H9 (cell line): ENCODE data around the gene LRP8. TPM values are rescaled to one million over a fixed set of nuclear protein-coding genes. Genes with fewer than 3 reads are reported as not detected.

Experiments
- DNase-seq: peaks from one replicate; pipeline ENCODE4 v3.0.0-alpha.2; 2017
- H2AFZ ChIP-seq: one replicate; pipeline ENCODE4 v1.6.1; 2013; ENCODE audit warnings: mild to moderate bottlenecking, low read length, control low read depth, moderate library complexity
- H2AK5ac ChIP-seq: 2 replicates; pipeline ENCODE4 v1.6.1; 2013; ENCODE audit warnings: low read length, control low read depth, mixed read lengths; ENCODE audit not compliant: insufficient read length
- H2BK120ac ChIP-seq: one replicate; pipeline ENCODE4 v1.6.1; 2013; ENCODE audit warnings: low read depth, mild to moderate bottlenecking, low read length, control low read depth, inconsistent platforms; ENCODE audit not compliant: poor library complexity, severe bottlenecking
- H2BK12ac ChIP-seq: 2 replicates; pipeline ENCODE4 v1.6.1; 2013; ENCODE audit warnings: low read length, control low read depth, mixed read lengths, low read depth; ENCODE audit not compliant: insufficient read length
- H2BK15ac ChIP-seq: 2 replicates; pipeline ENCODE4 v1.6.1; 2013; ENCODE audit warnings: low read depth, low read length, control low read depth
- H2BK20ac ChIP-seq: one replicate; pipeline ENCODE4 v1.6.1; 2013; ENCODE audit warnings: low read depth, mild to moderate bottlenecking, low read length, control low read depth, inconsistent platforms; ENCODE audit not compliant: poor library complexity, severe bottlenecking
- H2BK5ac ChIP-seq: 2 replicates; pipeline ENCODE4 v1.6.1; 2013; ENCODE audit warnings: low read length, control low read depth, mixed read lengths; ENCODE audit not compliant: insufficient read length
- H3K14ac ChIP-seq: 2 replicates; pipeline ENCODE4 v1.6.1; 2013; ENCODE audit warnings: low read length, control low read depth; ENCODE audit not compliant: insufficient read depth
- H3K18ac ChIP-seq: 2 replicates; pipeline ENCODE4 v1.6.1; 2013; ENCODE audit warnings: low read depth, mild to moderate bottlenecking, mixed read lengths, low read length, control low read depth; ENCODE audit not compliant: insufficient read length
- H3K23ac ChIP-seq: 2 replicates; pipeline ENCODE4 v1.6.1; 2013; ENCODE audit warnings: low read length, control low read depth, mixed read lengths, low read depth; ENCODE audit not compliant: insufficient read length
- H3K23me2 ChIP-seq: 2 replicates; pipeline ENCODE4 v1.6.1; 2013; ENCODE audit warnings: low read depth, mild to moderate bottlenecking, mixed read lengths, low read length, control low read depth; ENCODE audit not compliant: insufficient read length, poor library complexity, severe bottlenecking
- H3K27ac ChIP-seq: 2 replicates; pipeline ENCODE4 v1.5.1; 2013; ENCODE audit warnings: low read length, control low read depth, mixed read lengths, low read depth; ENCODE audit not compliant: insufficient read length
- H3K27me3 ChIP-seq: 2 replicates; pipeline ENCODE4 v1.6.1; 2013; ENCODE audit warnings: low read length, control low read depth, inconsistent platforms; ENCODE audit not compliant: insufficient read depth
- H3K4ac ChIP-seq: 2 replicates; pipeline ENCODE4 v1.6.1; 2013; ENCODE audit warnings: low read depth, mild to moderate bottlenecking, control low read depth, inconsistent platforms, low read length, moderate library complexity
- H3K4me1 ChIP-seq: 2 replicates; pipeline ENCODE4 v1.6.1; 2013; ENCODE audit warnings: low read length, control low read depth, inconsistent platforms; ENCODE audit not compliant: insufficient read depth
- H3K4me2 ChIP-seq: 2 replicates; pipeline ENCODE4 v1.6.1; 2013; ENCODE audit warnings: low read length, control low read depth, mixed read lengths; ENCODE audit not compliant: insufficient read length, insufficient read depth
- H3K56ac ChIP-seq: 2 replicates; pipeline ENCODE4 v1.6.1; 2013; ENCODE audit warnings: low read depth, mild to moderate bottlenecking, mixed read lengths, low read length, control low read depth; ENCODE audit not compliant: insufficient read length
- H3K79me1 ChIP-seq: 2 replicates; pipeline ENCODE4 v1.6.1; 2013; ENCODE audit warnings: low read depth, mild to moderate bottlenecking, moderate library complexity, low read length, control low read depth, inconsistent platforms; ENCODE audit not compliant: insufficient read depth, poor library complexity, severe bottlenecking
- H3K79me2 ChIP-seq: 2 replicates; pipeline ENCODE4 v1.6.1; 2013; ENCODE audit warnings: low read length, control low read depth, inconsistent platforms; ENCODE audit not compliant: insufficient read depth
- H3K9ac ChIP-seq: 2 replicates; pipeline ENCODE4 v1.6.1; 2013; ENCODE audit warnings: low read length, control low read depth, mixed read lengths; ENCODE audit not compliant: insufficient read length; ENCODE audit errors: extremely low read depth
- H3K9me3 ChIP-seq: one replicate; pipeline ENCODE4 v1.6.1; 2013; ENCODE audit warnings: low read depth, low read length, inconsistent platforms; ENCODE audit not compliant: control insufficient read depth
- H3T11ph ChIP-seq: one replicate; pipeline ENCODE4 v1.6.1; 2013; ENCODE audit warnings: mild to moderate bottlenecking, low read length, control low read depth, inconsistent platforms
- H4K20me1 ChIP-seq: one replicate; pipeline ENCODE4 v1.6.1; 2013; ENCODE audit not compliant: control insufficient read depth, insufficient read length, insufficient read depth
- H4K5ac ChIP-seq: 2 replicates; pipeline ENCODE4 v1.6.1; 2013; ENCODE audit warnings: low read depth, mild to moderate bottlenecking, mixed read lengths, low read length, control low read depth; ENCODE audit not compliant: insufficient read length
- H4K8ac ChIP-seq: replicated peaks from 2 replicates; pipeline ENCODE4 v1.6.1; 2013; ENCODE audit warnings: low read length, control low read depth, mixed read lengths, low read depth; ENCODE audit not compliant: insufficient read length
- H4K91ac ChIP-seq: 2 replicates; pipeline ENCODE4 v1.6.1; 2013; ENCODE audit warnings: low read depth, mild to moderate bottlenecking, moderate library complexity, mixed read lengths, low read length, control low read depth; ENCODE audit not compliant: insufficient read length
- H3K27ac Mint-ChIP-seq, 3 experiments: 2 replicates in 2 of 3; 3 replicates in 1 of 3; pipeline ENCODE4 v1.8.0; 2020 to 2021; ENCODE audit warnings: mixed read lengths in 3 of 3, mild to moderate bottlenecking in 1 of 3, moderate library complexity in 1 of 3
- H3K27me3 Mint-ChIP-seq: 2 replicates; pipeline ENCODE4 v1.8.0; 2021; ENCODE audit warnings: low read depth, mild to moderate bottlenecking, moderate library complexity, mixed read lengths
- H3K36me3 Mint-ChIP-seq, 3 experiments: 2 replicates in 2 of 3; 3 replicates in 1 of 3; pipeline ENCODE4 v1.8.0; 2020 to 2021; ENCODE audit warnings: low read depth in 3 of 3, mixed read lengths in 3 of 3; ENCODE audit not compliant: insufficient read depth in 1 of 3
- H3K4me1 Mint-ChIP-seq, 2 experiments: 2 replicates each; pipeline ENCODE4 v1.8.0; 2020; ENCODE audit warnings: mixed read lengths in 2 of 2
- H3K4me3 Mint-ChIP-seq, 2 experiments: 2 replicates in 1 of 2; 3 replicates in 1 of 2; pipeline ENCODE4 v1.8.0; 2020 to 2021; ENCODE audit warnings: mild to moderate bottlenecking in 2 of 2, mixed read lengths in 2 of 2, moderate library complexity in 1 of 2
- H3K9me3 Mint-ChIP-seq, 2 experiments: 2 replicates in 1 of 2; 3 replicates in 1 of 2; pipeline ENCODE4 v1.8.0; 2020; ENCODE audit warnings: mild to moderate bottlenecking in 2 of 2, mixed read lengths in 2 of 2, moderate library complexity in 1 of 2
- WGBS: extraction: QIAGEN DNeasy Blood & Tissue Kit; methylation state at CpG from one replicate; pipeline ENCODE4 v1.1.7; 2013; ENCODE audit warnings: missing lambda C conversion rate, low lambda C conversion rate, mixed read lengths; ENCODE audit not compliant: insufficient read length; ENCODE audit errors: extremely low coverage; 5-methylcytosine and 5-hydroxymethylcytosine counted together
- total RNA-seq: library from RNA; stranded (reverse); gene quantifications from 2 replicates; pipeline ENCODE4 v1.2.1, GENCODE V29; 2021
- TF ChIP-seq, protein P1 (sequence below): fragments of 200-600 bp; sonication (generic); conservative IDR thresholded peaks from 3 replicates; pipeline ENCODE4 v1.8.0; 2021; ENCODE audit warnings: antibody characterized with exemption, mild to moderate bottlenecking

LRP8 gene
- total RNA-seq, 1 experiment from 2014 or later, result 78.6 TPM

DNA sequence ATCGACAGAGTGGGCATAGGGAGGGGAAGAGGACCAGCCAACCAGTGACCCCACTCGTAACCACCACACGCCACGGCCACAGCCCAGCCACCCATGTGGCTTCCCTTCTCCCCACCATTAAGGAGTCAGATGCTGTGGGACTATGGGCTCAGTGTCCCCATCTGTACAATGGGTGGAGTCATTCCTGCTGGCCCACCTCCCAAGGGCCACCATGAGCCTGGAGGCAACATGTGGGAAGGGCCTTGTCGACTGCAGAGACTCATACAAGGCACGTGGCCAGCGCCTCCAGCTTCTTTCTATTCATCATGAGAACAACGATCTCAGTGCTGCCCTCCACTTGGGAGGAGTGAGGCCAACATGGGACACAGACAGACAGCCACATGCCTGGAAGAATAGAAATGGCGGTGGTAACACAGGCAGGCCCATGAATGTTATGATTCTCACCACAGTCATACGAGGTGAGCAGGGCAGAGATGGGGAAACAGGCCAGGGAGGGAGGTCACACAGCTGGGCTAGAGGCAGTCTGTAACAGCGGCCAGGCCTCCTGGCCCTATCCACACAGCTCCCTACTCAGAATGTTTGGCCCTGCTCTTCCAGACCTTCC lies 16.1 kb downstream of the LRP8 start:
- H3K27me3 ChIP-seq, result no peaks in the 10 kb centered on the region
- Mint-ChIP-seq H3K27ac (peak overlapping the region in 2 of 3 experiments; percentile 72 to 88; a peak in 2 of 7 replicates), H3K4me1 (peaks cover 9 to 26% of the 10 kb centered on the region in 2 experiments), H3K27me3 (no peaks in the 10 kb centered on the region), H3K4me3 (no peak overlapping the region; a peak in 1 of 5 replicates), H3K9me3 (no peaks in the 10 kb centered on the region), H3K36me3 (peaks cover 21 to 71% (median 44%) of the 10 kb centered on the region in 3 experiments; a peak in 6 of 7 replicates)
- no peak overlapping the region for H2AFZ ChIP-seq
- H3K14ac ChIP-seq, result no peak overlapping the region
- no peak overlapping the region for H3K56ac ChIP-seq
- H2BK12ac ChIP-seq, result no peak overlapping the region
- no peak overlapping the region for H2BK120ac ChIP-seq
- H3K79me2 ChIP-seq, result peaks cover 4% of the 10 kb centered on the region; the same call in 1 of the 2 replicates
- H3K27ac ChIP-seq, result no peak overlapping the region
- no peaks in the 10 kb centered on the region for H3K4me1 ChIP-seq
- H3K23ac ChIP-seq, result no peak overlapping the region
- H2BK15ac ChIP-seq, result no peak overlapping the region
- peaks cover 3% of the 10 kb centered on the region for H4K20me1 ChIP-seq
- no peak overlapping the region for H4K91ac ChIP-seq
- H2BK5ac ChIP-seq, result no peak overlapping the region
- no peak overlapping the region for H3K9ac ChIP-seq
- H2BK20ac ChIP-seq, result no peak overlapping the region
- H3K4me2 ChIP-seq, result no peak overlapping the region
- no peak overlapping the region for H4K5ac ChIP-seq
- no peak overlapping the region for H3T11ph ChIP-seq
- TF ChIP-seq, protein P1, sequence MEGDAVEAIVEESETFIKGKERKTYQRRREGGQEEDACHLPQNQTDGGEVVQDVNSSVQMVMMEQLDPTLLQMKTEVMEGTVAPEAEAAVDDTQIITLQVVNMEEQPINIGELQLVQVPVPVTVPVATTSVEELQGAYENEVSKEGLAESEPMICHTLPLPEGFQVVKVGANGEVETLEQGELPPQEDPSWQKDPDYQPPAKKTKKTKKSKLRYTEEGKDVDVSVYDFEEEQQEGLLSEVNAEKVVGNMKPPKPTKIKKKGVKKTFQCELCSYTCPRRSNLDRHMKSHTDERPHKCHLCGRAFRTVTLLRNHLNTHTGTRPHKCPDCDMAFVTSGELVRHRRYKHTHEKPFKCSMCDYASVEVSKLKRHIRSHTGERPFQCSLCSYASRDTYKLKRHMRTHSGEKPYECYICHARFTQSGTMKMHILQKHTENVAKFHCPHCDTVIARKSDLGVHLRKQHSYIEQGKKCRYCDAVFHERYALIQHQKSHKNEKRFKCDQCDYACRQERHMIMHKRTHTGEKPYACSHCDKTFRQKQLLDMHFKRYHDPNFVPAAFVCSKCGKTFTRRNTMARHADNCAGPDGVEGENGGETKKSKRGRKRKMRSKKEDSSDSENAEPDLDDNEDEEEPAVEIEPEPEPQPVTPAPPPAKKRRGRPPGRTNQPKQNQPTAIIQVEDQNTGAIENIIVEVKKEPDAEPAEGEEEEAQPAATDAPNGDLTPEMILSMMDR, result no peak
- no peaks in the 10 kb centered on the region for H3K23me2 ChIP-seq
- H4K8ac ChIP-seq, result no peak overlapping the region
- WGBS, result no CpG with 5 or more reads among the region's 11 CpGs
- H3K18ac ChIP-seq, result no peak overlapping the region
- no peak for DNase-seq
- no peaks in the 10 kb centered on the region for H3K79me1 ChIP-seq
- no peaks in the 10 kb centered on the region for H3K9me3 ChIP-seq
- no peak overlapping the region for H2AK5ac ChIP-seq
- H3K4ac ChIP-seq, result no peak overlapping the region
